Brain microvascular endothelial cell (primary cell): ENCODE results near the gene HJV.

Experiments
- DNase-seq: peaks from one replicate; pipeline ENCODE4 v3.0.0-alpha.2; 2020
- H3K27ac ChIP-seq: fragments of 250-450 bp; sonication (Bioruptor Pico); 2 replicates; pipeline ENCODE4 v1.5.1; 2020; ENCODE audit warnings: mild to moderate bottlenecking, moderate library complexity
- H3K27me3 ChIP-seq: fragments of 250-450 bp; sonication (Bioruptor Pico); replicated peaks from 2 replicates; pipeline ENCODE4 v1.5.1; 2020; ENCODE audit warnings: mild to moderate bottlenecking
- H3K36me3 ChIP-seq: fragments of 250-450 bp; sonication (Bioruptor Pico); replicated peaks from 2 replicates; pipeline ENCODE4 v1.5.1; 2020; ENCODE audit warnings: mild to moderate bottlenecking
- H3K4me3 ChIP-seq: 2 replicates; pipeline ENCODE4 v1.5.1; 2011; ENCODE audit warnings: low read depth, mild to moderate bottlenecking, control low read depth, low read length, moderate library complexity
- CTCF ChIP-seq: IDR thresholded peaks from 2 replicates; pipeline ENCODE4 v1.5.1; 2011; ENCODE audit warnings: low read depth, mild to moderate bottlenecking, moderate library complexity, low read length, control low read depth, inconsistent platforms; ENCODE audit errors: missing control alignments
- in situ Hi-C: cut with HindIII; loops from 2 replicates; pipeline ENCODE4 v1.10.0; 2017; ENCODE audit warnings: low sequenced_read_pairs, low pct_ligation_motif_present

The HJV gene

GRCh38 chr1:146012703-146013558 lies 8.6 kb downstream of the HJV start:
- H3K27ac ChIP-seq = no peak overlapping the region
- TF ChIP-seq CTCF = peak; percentile 75
- no peaks in the 10 kb centered on the region for H3K27me3 ChIP-seq
- H3K4me3 ChIP-seq = no peak overlapping the region
- H3K36me3 ChIP-seq = no peaks in the 10 kb centered on the region
- DNase-seq = peak; percentile 76
- in situ Hi-C loops = no loop called here

GRCh38 chr1:146010126-146010738 lies 11.3 kb downstream of the HJV start:
- DNase-seq = no peak
- in situ Hi-C loops = no loop called here
- no peak overlapping the region for H3K27ac ChIP-seq
- no peak for TF ChIP-seq CTCF
- H3K27me3 ChIP-seq = no peaks in the 10 kb centered on the region
- H3K36me3 ChIP-seq = no peaks in the 10 kb centered on the region
- H3K4me3 ChIP-seq = no peak overlapping the region

- no peak for TF ChIP-seq CTCF
- Histone ChIP-seq H3K27me3 (no peaks in the 10 kb centered on the region), H3K36me3 (no peaks in the 10 kb centered on the region), H3K27ac (no peak overlapping the region), H3K4me3 (no peak overlapping the region)
- no peak for DNase-seq
- in situ Hi-C loops = no loop called here
Measured at GRCh38 chr1:146007489-146008133, 13.9 kb downstream of the HJV start.

GRCh38 chr1:146001709-146002108 lies 19.8 kb downstream of the HJV start:
- in situ Hi-C loops = no loop called here
- no peak for DNase-seq

More at GRCh38 chr1:146001709-146002108, 19.8 kb downstream of the HJV start:
- Histone ChIP-seq H3K27me3 (no peaks in the 10 kb centered on the region), H3K36me3 (no peaks in the 10 kb centered on the region), H3K4me3 (no peak overlapping the region), H3K27ac (no peak overlapping the region)
- no peak for TF ChIP-seq CTCF
